H1 (cell line): ENCODE measurements around the gene ZBTB49. TPM values are rescaled to one million over a fixed set of nuclear protein-coding genes. Genes with fewer than 3 reads are reported as not detected.

ENCODE experiments used
- CTCF ChIA-PET: fragments of 300-600 bp; sonication (Branson Sonifier 250); formaldehyde crosslinking; loops from one replicate; lab custom pipeline; 2021; ENCODE audit not compliant: partially characterized antibody; lab: Charles Lee
- POLR2A ChIA-PET: fragments of 300-600 bp; sonication (Branson Sonifier 250); formaldehyde crosslinking; loops from one replicate; lab custom pipeline; 2021; ENCODE audit warnings: inconsistent platforms; ENCODE audit not compliant: partially characterized antibody; lab: Charles Lee
- DNase-seq, 2 experiments: peaks; one replicate each; pipeline versions ENCODE4 v3.0.0 to v3.0.0-alpha.2; 2010 to 2022; ENCODE audit warnings: low spot score in 2 of 2, low read depth in 1 of 2, mixed read lengths in 1 of 2
- FAIRE-seq: peaks from 2 replicates; lab custom pipeline; 2011; peaks lifted over from hg19 to GRCh38; lab: Jason Lieb, UNC
- H2AFZ ChIP-seq: 2 replicates; pipeline ENCODE4 v1.8.1; 2012; ENCODE audit warnings: low read length, inconsistent platforms
- H2AK5ac ChIP-seq: 2 replicates; pipeline ENCODE4 v1.6.1; 2013; ENCODE audit warnings: low read depth, low read length
- H2BK120ac ChIP-seq: replicated peaks from 2 replicates; pipeline ENCODE3; 2013; ENCODE audit warnings: low read depth, low read length, inconsistent platforms
- H2BK12ac ChIP-seq: 2 replicates; pipeline ENCODE4 v1.6.1; 2013; ENCODE audit warnings: low read depth, low read length
- H2BK15ac ChIP-seq: 2 replicates; pipeline ENCODE4 v1.6.1; 2013; ENCODE audit warnings: low read length
- H2BK20ac ChIP-seq: 2 replicates; pipeline ENCODE4 v1.6.1; 2013; ENCODE audit warnings: low read length
- H2BK5ac ChIP-seq: 2 replicates; pipeline ENCODE4 v1.6.1; 2013; ENCODE audit warnings: low read depth, low read length
- H3K14ac ChIP-seq: 2 replicates; pipeline ENCODE4 v1.6.1; 2013; ENCODE audit warnings: inconsistent platforms; ENCODE audit not compliant: insufficient read length
- H3K18ac ChIP-seq: 2 replicates; pipeline ENCODE4 v1.6.1; 2013; ENCODE audit warnings: low read length; ENCODE audit errors: extremely low read depth
- H3K23ac ChIP-seq: 2 replicates; pipeline ENCODE4 v1.6.1; 2013; ENCODE audit warnings: inconsistent platforms; ENCODE audit not compliant: insufficient read length
- H3K23me2 ChIP-seq: 2 replicates; pipeline ENCODE4 v1.6.1; 2013; ENCODE audit warnings: low read depth, low read length
- H3K27ac ChIP-seq: 2 replicates; pipeline ENCODE4 v1.6.1; 2011; ENCODE audit warnings: low read depth, low read length, inconsistent platforms
- H3K27me3 ChIP-seq, 4 experiments: replicated peaks in 1 of 4; 1 replicate in 1 of 4; 2 replicates in 3 of 4; pipeline versions ENCODE4 v1.6.1 to v1.8.1; 2011 to 2013; ENCODE audit warnings: low read length in 3 of 4, mild to moderate bottlenecking in 3 of 4, inconsistent platforms in 2 of 4, mixed read lengths in 2 of 4, moderate library complexity in 1 of 4; ENCODE audit not compliant: control insufficient read depth in 3 of 4, insufficient read depth in 3 of 4; ENCODE audit errors: extremely low read depth in 1 of 4
- H3K36me3 ChIP-seq, 4 experiments: 2 replicates each; pipeline versions ENCODE4 v1.6.1 to v1.8.1; 2011 to 2013; ENCODE audit warnings: mild to moderate bottlenecking in 4 of 4, low read length in 3 of 4, moderate library complexity in 2 of 4, control low read depth in 1 of 4, inconsistent platforms in 1 of 4; ENCODE audit not compliant: insufficient read depth in 4 of 4, control insufficient read depth in 2 of 4
- H3K4ac ChIP-seq: replicated peaks from 2 replicates; pipeline ENCODE3; 2013; ENCODE audit warnings: low read length, low read depth, mixed read lengths, inconsistent platforms; ENCODE audit not compliant: insufficient read length
- H3K4me1 ChIP-seq, 4 experiments: replicated peaks in 1 of 4; 1 replicate in 1 of 4; 2 replicates in 3 of 4; pipeline versions ENCODE4 v1.6.1 to v1.8.1; 2011 to 2013; ENCODE audit warnings: low read length in 3 of 4, inconsistent platforms in 2 of 4, mixed read lengths in 1 of 4; ENCODE audit not compliant: insufficient read depth in 4 of 4, control insufficient read depth in 3 of 4
- H3K4me2 ChIP-seq, 2 experiments: 2 replicates each; pipeline versions ENCODE4 v1.6.1 to v1.8.1; 2011 to 2013; ENCODE audit warnings: low read depth in 2 of 2, low read length in 2 of 2, control low read depth in 1 of 2, inconsistent platforms in 1 of 2, mild to moderate bottlenecking in 1 of 2; ENCODE audit not compliant: insufficient read depth in 1 of 2
- H3K4me3 ChIP-seq, 4 experiments: fragments of 200-600, 300-600 bp in 1 of 4; sonication (generic), shearing (Covaris generic), sonication (Bioruptor Twin) in 1 of 4; 2 replicates each; pipeline versions ENCODE4 v1.5.1 to v1.8.1; 2011 to 2016; ENCODE audit warnings: low read length in 4 of 4, low read depth in 3 of 4, control low read depth in 2 of 4, inconsistent platforms in 2 of 4, mild to moderate bottlenecking in 2 of 4, mixed read lengths in 1 of 4, moderate library complexity in 1 of 4; ENCODE audit not compliant: insufficient read depth in 2 of 4; ENCODE audit errors: extremely low read depth in 1 of 4
- H3K56ac ChIP-seq: replicated peaks from 2 replicates; pipeline ENCODE3; 2013; ENCODE audit warnings: low read depth, mild to moderate bottlenecking, mixed read lengths, low read length, inconsistent platforms; ENCODE audit not compliant: insufficient read length
- H3K79me1 ChIP-seq: 2 replicates; pipeline ENCODE4 v1.6.1; 2013; ENCODE audit warnings: low read depth, low read length, control low read depth
- H3K79me2 ChIP-seq, 2 experiments: 2 replicates each; pipeline versions ENCODE4 v1.6.1 to v1.8.1; 2012 to 2013; ENCODE audit warnings: low read length in 2 of 2, mild to moderate bottlenecking in 2 of 2, inconsistent platforms in 1 of 2; ENCODE audit not compliant: insufficient read depth in 2 of 2, control insufficient read depth in 1 of 2
- H3K9ac ChIP-seq, 4 experiments: replicated peaks in 1 of 4; 1 replicate in 1 of 4; 2 replicates in 3 of 4; pipeline versions ENCODE4 v1.6.1 to v1.8.1; 2011 to 2013; ENCODE audit warnings: low read depth in 3 of 4, low read length in 3 of 4, control low read depth in 2 of 4, mild to moderate bottlenecking in 2 of 4, moderate library complexity in 2 of 4, inconsistent platforms in 1 of 4; ENCODE audit errors: extremely low read depth in 1 of 4
- H3K9me3 ChIP-seq, 2 experiments: 2 replicates each; pipeline versions ENCODE4 v1.6.1 to v1.8.1; 2012 to 2013; ENCODE audit warnings: mild to moderate bottlenecking in 2 of 2, moderate library complexity in 2 of 2, control low read depth in 1 of 2, inconsistent platforms in 1 of 2, low read depth in 1 of 2, low read length in 1 of 2, mixed read lengths in 1 of 2; ENCODE audit not compliant: insufficient read depth in 2 of 2
- H4K20me1 ChIP-seq, 2 experiments: replicated peaks in 1 of 2; 2 replicates each; pipeline versions ENCODE3 to v1.8.1; 2011 to 2013; ENCODE audit warnings: inconsistent platforms in 2 of 2, low read length in 2 of 2, mild to moderate bottlenecking in 1 of 2; ENCODE audit not compliant: insufficient read depth in 2 of 2, control insufficient read depth in 1 of 2
- H4K5ac ChIP-seq: 2 replicates; pipeline ENCODE4 v1.6.1; 2013; ENCODE audit warnings: low read length, low read depth, mixed read lengths, inconsistent platforms; ENCODE audit not compliant: insufficient read length
- H4K8ac ChIP-seq: 2 replicates; pipeline ENCODE4 v1.8.0; 2013; ENCODE audit warnings: mild to moderate bottlenecking, moderate library complexity, low read length, inconsistent platforms; ENCODE audit not compliant: insufficient read depth; ENCODE audit errors: extremely low read depth
- H4K91ac ChIP-seq: replicated peaks from 2 replicates; pipeline ENCODE3; 2013; ENCODE audit warnings: low read length, mixed read lengths, inconsistent platforms; ENCODE audit not compliant: insufficient read length
- ASH2L ChIP-seq: fragments of 200-600, 300-600 bp; sonication (generic); IDR thresholded peaks from one replicate; pipeline ENCODE4 v1.7.1; 2017; ENCODE audit warnings: low read length
- CBX5 ChIP-seq: fragments of 300-800, 300-1000 bp; sonication (generic); IDR thresholded peaks from 2 replicates; pipeline ENCODE4 v1.7.1; 2016; ENCODE audit warnings: antibody characterized with exemption, low read length, low read depth
- CBX8 ChIP-seq: fragments of 300-800, 300-1000 bp; sonication (generic); IDR thresholded peaks from 2 replicates; pipeline ENCODE4 v1.7.1; 2016; ENCODE audit warnings: low read depth, low read length, borderline replicate concordance
- CREB1 ChIP-seq: IDR thresholded peaks from 2 replicates; pipeline ENCODE4 v1.6.1; 2012; ENCODE audit warnings: inconsistent platforms
- EGR1 ChIP-seq: IDR thresholded peaks from 2 replicates; pipeline ENCODE4 v1.6.1; 2011; ENCODE audit warnings: low read depth, low read length, borderline replicate concordance
- GABPA ChIP-seq: IDR thresholded peaks from 2 replicates; pipeline ENCODE4 v1.6.1; 2011; ENCODE audit warnings: mild to moderate bottlenecking, low read length, moderate library complexity, borderline replicate concordance; ENCODE audit not compliant: insufficient read depth
- SIN3A ChIP-seq, 2 experiments: IDR thresholded peaks in 1 of 2; conservative IDR thresholded peaks in 1 of 2; 2 replicates each; pipeline ENCODE4 v1.6.1; 2011 to 2012; ENCODE audit warnings: low read length in 2 of 2, improper control_type of control experiment in 1 of 2, low read depth in 1 of 2, mild to moderate bottlenecking in 1 of 2
- SRF ChIP-seq: IDR thresholded peaks from 2 replicates; pipeline ENCODE4 v1.6.1; 2011; ENCODE audit warnings: mild to moderate bottlenecking, low read depth, low read length, moderate library complexity
- YY1 ChIP-seq: IDR thresholded peaks from 2 replicates; pipeline ENCODE4 v1.6.1; 2011; ENCODE audit warnings: low read depth, mild to moderate bottlenecking, low read length
- WGBS, 2 experiments: shearing (Covaris generic) in 1 of 2; methylation state at CpG; one replicate each; pipeline versions ENCODE4 v1.1.6 to v1.1.7; 2013 to 2015; ENCODE audit warnings: low lambda C conversion rate in 2 of 2, mixed read lengths in 2 of 2, inconsistent platforms in 1 of 2, low coverage in 1 of 2, missing lambda C conversion rate in 1 of 2; ENCODE audit not compliant: insufficient replicate concordance in 2 of 2, insufficient coverage in 1 of 2, insufficient read length in 1 of 2; ENCODE audit errors: extremely low coverage in 1 of 2, missing lambda C conversion rate in 1 of 2; 5-methylcytosine and 5-hydroxymethylcytosine counted together
- polyA plus RNA-seq, 7 experiments: library from polyadenylated mRNA; depleted of rRNA in 3 of 7; stranded (reverse) in 5 of 7; unstranded in 2 of 7; fragments of >200 nt in 5 of 7; fragments of 200-250 nt in 2 of 7; gene quantifications; 1 replicate in 5 of 7; 2 replicates in 1 of 7; 4 replicates in 1 of 7; pipeline versions ENCODE4 v1.2.1 to v1.2.3, GENCODE V29; 2011 to 2013; ENCODE audit warnings: missing spikeins in 2 of 7, mixed read lengths in 2 of 7
- total RNA-seq: library from RNA; stranded (reverse); fragmentation: NEBNext Ultra II Directional; extraction: Animal tissue kit (Norgen Biotek cat#: 25700); gene quantifications from 2 replicates; pipeline ENCODE4 v1.2.1, GENCODE V29; 2021
- TF ChIP-seq, protein P1 (sequence below): IDR thresholded peaks from 2 replicates; pipeline ENCODE4 v1.6.1; 2012; ENCODE audit warnings: low read length, inconsistent platforms

Gene ZBTB49
- total and polyA plus RNA-seq, 2 of the 8 experiments (the other 6 are each of a cell fraction or from before 2014, with no cell fraction given): 4.2 to 6.8 TPM

DNA sequence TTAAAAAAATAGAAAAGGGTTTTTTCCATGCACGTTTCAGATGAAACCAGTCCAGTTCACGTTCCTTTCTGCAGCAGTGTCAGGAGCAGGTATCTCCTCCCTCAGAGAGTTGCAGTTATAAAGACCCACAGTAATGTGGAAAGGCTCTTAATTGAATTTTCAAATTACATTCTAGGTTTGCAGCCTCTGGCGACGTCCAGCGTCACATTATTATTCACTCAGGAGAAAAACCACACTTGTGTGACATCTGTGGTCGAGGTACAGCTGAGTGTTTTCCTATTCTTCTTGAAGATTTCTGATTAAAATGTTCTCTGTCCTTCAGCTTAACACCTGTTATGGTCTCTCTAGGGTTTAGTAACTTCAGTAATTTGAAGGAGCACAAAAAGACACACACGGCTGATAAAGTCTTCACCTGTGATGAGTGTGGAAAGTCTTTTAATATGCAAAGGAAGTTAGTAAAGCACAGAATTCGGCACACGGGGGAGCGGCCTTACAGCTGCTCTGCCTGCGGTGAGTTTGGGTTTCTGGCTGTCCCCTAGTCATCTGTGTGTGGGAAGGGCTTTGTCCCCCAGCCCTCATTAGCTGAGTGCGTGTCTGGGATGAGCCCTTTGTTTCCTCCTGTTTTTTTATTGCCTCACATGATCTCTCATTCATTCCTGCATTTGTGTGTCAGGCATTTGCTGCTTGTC is 25.6 kb downstream of the ZBTB49 start:
- POLR2A ChIA-PET: no interaction called here
- Histone ChIP-seq H3K14ac (no peak overlapping the region), H3K18ac (no peak overlapping the region), H2BK15ac (no peak overlapping the region), H3K79me1 (no peaks in the 10 kb centered on the region; the same call in 1 of the 2 replicates), H3K27ac (no peak overlapping the region), H3K9me3 (no peaks in the 10 kb centered on the region), H4K8ac (no peak overlapping the region), H3K4me1 (peaks cover 0 to 7% (median 2%) of the 10 kb centered on the region in 4 experiments; a peak in 3 of 7 replicates), H3K4ac (no peak overlapping the region), H2BK120ac (no peak overlapping the region), H2BK12ac (no peak overlapping the region), H3K23me2 (no peaks in the 10 kb centered on the region), H3K4me2 (no peak overlapping the region), H3K27me3 (no peaks in the 10 kb centered on the region), H4K20me1 (peaks cover 0 to 4% of the 10 kb centered on the region in 2 experiments), H2AFZ (no peak overlapping the region), H3K36me3 (peaks cover 0 to 12% (median 2%) of the 10 kb centered on the region in 4 experiments; a peak in 4 of 8 replicates), H2AK5ac (no peak overlapping the region), H3K4me3 (no peak overlapping the region), H3K56ac (no peak overlapping the region), H3K9ac (no peak overlapping the region), H4K91ac (no peak overlapping the region), H2BK5ac (no peak overlapping the region), H2BK20ac (no peak overlapping the region), H4K5ac (no peak overlapping the region), H3K23ac (no peak overlapping the region), H3K79me2 (no peaks in the 10 kb centered on the region)
- no peak for DNase-seq
- FAIRE-seq: no peak
- CTCF ChIA-PET: interaction anchor here (1.5 to 1.6 kb wide), 2 partner anchors 12 to 24 kb away, joined by 3 read pairs; no protein-coding TSS in a partner anchor
- 78% methylated on average over 12 of the region's 12 CpGs; no CpG with 5 or more reads in 1 of the 2 experiments for WGBS, 2 experiments
- TF ChIP-seq SIN3A (conservative IDR thresholded peaks at IDR 0.05 in 1 of 2, IDR thresholded peaks at IDR 0.05 in 1 of 2; ENCODE audit: low read depth in 1 of 2, low read length in 2 of 2) (no peak), YY1 (no peak), ASH2L (no peak), EGR1 (no peak), GABPA (no peak), SRF (no peak), CBX5 (no peak), CREB1 (no peak), CBX8 (no peak)
- TF ChIP-seq, protein P1, sequence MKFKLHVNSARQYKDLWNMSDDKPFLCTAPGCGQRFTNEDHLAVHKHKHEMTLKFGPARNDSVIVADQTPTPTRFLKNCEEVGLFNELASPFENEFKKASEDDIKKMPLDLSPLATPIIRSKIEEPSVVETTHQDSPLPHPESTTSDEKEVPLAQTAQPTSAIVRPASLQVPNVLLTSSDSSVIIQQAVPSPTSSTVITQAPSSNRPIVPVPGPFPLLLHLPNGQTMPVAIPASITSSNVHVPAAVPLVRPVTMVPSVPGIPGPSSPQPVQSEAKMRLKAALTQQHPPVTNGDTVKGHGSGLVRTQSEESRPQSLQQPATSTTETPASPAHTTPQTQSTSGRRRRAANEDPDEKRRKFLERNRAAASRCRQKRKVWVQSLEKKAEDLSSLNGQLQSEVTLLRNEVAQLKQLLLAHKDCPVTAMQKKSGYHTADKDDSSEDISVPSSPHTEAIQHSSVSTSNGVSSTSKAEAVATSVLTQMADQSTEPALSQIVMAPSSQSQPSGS: no peak
